HL-60 (cell line): Measurements from ENCODE around the gene ROBO4.

ENCODE experiments used
- POLR2AphosphoS5 ChIP-seq: IDR thresholded peaks from 2 replicates; pipeline ENCODE4 v1.6.1; 2012; ENCODE audit warnings: low read depth
- SPI1 ChIP-seq: IDR thresholded peaks from 2 replicates; pipeline ENCODE4 v1.6.1; 2012; ENCODE audit warnings: low read depth, mild to moderate bottlenecking, borderline replicate concordance
- TF ChIP-seq, protein P1 (sequence below): IDR thresholded peaks from one replicate; pipeline ENCODE4 v1.5.1; 2011; ENCODE audit warnings: low read length, control low read depth, inconsistent platforms; ENCODE audit not compliant: insufficient read depth
- TF ChIP-seq, protein P2 (sequence below): IDR thresholded peaks from 2 replicates; pipeline ENCODE4 v1.6.1; 2012; ENCODE audit warnings: low read depth; ENCODE audit not compliant: insufficient replicate concordance

DNA sequence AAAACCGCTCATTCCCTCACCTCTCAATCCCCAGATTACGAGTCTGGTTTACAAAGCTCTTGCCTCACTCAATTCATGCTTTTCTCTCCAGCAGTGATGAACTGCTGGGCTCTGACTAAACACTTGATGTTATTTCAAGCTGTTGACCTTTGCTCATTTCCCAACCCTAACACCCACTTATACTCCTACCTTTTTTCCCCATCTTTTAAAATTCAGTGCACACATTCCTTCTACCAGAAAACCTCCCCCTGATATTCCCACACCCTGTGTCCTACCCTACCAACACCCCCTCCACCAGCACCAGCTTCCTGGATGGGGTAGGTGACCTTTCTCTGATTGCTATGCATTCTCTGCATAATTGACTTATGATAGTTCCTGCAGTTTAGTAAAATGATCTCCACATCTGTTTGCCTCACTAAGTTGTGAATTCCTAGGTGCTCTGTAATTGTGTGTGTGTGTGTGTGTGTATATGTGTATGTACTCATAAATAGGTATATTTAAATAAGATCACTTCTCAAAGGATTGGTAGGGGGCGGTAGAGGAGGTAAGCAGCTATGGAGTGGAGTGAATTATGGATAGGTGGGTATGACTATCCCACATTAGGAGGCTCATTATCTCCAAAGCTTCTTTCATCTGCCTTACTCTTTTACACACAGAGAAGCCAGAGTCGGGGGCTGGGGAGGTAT, 37.3 kb upstream of the ROBO4 start:
- TF ChIP-seq, protein P1, sequence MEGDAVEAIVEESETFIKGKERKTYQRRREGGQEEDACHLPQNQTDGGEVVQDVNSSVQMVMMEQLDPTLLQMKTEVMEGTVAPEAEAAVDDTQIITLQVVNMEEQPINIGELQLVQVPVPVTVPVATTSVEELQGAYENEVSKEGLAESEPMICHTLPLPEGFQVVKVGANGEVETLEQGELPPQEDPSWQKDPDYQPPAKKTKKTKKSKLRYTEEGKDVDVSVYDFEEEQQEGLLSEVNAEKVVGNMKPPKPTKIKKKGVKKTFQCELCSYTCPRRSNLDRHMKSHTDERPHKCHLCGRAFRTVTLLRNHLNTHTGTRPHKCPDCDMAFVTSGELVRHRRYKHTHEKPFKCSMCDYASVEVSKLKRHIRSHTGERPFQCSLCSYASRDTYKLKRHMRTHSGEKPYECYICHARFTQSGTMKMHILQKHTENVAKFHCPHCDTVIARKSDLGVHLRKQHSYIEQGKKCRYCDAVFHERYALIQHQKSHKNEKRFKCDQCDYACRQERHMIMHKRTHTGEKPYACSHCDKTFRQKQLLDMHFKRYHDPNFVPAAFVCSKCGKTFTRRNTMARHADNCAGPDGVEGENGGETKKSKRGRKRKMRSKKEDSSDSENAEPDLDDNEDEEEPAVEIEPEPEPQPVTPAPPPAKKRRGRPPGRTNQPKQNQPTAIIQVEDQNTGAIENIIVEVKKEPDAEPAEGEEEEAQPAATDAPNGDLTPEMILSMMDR: no peak
- TF ChIP-seq SPI1: no peak
- TF ChIP-seq POLR2AphosphoS5: no peak
- TF ChIP-seq, protein P2, sequence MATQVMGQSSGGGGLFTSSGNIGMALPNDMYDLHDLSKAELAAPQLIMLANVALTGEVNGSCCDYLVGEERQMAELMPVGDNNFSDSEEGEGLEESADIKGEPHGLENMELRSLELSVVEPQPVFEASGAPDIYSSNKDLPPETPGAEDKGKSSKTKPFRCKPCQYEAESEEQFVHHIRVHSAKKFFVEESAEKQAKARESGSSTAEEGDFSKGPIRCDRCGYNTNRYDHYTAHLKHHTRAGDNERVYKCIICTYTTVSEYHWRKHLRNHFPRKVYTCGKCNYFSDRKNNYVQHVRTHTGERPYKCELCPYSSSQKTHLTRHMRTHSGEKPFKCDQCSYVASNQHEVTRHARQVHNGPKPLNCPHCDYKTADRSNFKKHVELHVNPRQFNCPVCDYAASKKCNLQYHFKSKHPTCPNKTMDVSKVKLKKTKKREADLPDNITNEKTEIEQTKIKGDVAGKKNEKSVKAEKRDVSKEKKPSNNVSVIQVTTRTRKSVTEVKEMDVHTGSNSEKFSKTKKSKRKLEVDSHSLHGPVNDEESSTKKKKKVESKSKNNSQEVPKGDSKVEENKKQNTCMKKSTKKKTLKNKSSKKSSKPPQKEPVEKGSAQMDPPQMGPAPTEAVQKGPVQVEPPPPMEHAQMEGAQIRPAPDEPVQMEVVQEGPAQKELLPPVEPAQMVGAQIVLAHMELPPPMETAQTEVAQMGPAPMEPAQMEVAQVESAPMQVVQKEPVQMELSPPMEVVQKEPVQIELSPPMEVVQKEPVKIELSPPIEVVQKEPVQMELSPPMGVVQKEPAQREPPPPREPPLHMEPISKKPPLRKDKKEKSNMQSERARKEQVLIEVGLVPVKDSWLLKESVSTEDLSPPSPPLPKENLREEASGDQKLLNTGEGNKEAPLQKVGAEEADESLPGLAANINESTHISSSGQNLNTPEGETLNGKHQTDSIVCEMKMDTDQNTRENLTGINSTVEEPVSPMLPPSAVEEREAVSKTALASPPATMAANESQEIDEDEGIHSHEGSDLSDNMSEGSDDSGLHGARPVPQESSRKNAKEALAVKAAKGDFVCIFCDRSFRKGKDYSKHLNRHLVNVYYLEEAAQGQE: no peak
